Fibroblast of mammary gland (primary cell): ENCODE results near the gene SYTL4.

Source experiments
- DNase-seq: peaks from one replicate; pipeline ENCODE4 v3.0.0-alpha.2; 2010; ENCODE audit warnings: low read depth
- H3K4me3 ChIP-seq: 2 replicates; pipeline ENCODE4 v1.5.1; 2011; ENCODE audit warnings: low read depth, mild to moderate bottlenecking, low read length, moderate library complexity; ENCODE audit not compliant: control insufficient read depth
- TF ChIP-seq, protein P1 (sequence below): conservative IDR thresholded peaks from 2 replicates; pipeline ENCODE4 v1.5.1; 2011; ENCODE audit warnings: low read depth, low read length, inconsistent platforms; ENCODE audit not compliant: control insufficient read depth, insufficient read depth

The SYTL4 gene

DNA sequence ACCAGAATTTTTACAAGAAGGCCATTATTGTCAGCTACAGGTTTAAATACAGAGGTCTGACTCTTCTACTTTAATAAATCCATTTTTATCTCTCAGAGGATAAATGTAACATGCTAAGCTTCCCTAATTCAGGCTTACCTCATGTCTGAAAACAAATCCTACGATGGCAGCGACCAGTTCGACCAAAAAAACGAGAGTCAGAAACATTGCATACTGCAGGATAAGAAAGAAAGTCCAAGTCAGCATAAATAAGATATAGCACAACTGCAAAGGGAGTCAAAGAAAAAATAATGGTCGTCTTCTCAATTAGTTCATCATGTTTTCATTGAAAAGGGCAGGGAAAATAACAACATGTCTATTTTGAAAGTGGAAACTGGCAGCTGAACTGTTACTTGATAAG is 96.9 kb downstream of the SYTL4 start:
- DNase-seq: no peak
- TF ChIP-seq, protein P1, sequence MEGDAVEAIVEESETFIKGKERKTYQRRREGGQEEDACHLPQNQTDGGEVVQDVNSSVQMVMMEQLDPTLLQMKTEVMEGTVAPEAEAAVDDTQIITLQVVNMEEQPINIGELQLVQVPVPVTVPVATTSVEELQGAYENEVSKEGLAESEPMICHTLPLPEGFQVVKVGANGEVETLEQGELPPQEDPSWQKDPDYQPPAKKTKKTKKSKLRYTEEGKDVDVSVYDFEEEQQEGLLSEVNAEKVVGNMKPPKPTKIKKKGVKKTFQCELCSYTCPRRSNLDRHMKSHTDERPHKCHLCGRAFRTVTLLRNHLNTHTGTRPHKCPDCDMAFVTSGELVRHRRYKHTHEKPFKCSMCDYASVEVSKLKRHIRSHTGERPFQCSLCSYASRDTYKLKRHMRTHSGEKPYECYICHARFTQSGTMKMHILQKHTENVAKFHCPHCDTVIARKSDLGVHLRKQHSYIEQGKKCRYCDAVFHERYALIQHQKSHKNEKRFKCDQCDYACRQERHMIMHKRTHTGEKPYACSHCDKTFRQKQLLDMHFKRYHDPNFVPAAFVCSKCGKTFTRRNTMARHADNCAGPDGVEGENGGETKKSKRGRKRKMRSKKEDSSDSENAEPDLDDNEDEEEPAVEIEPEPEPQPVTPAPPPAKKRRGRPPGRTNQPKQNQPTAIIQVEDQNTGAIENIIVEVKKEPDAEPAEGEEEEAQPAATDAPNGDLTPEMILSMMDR: no peak
- no peak overlapping the region for H3K4me3 ChIP-seq

DNA sequence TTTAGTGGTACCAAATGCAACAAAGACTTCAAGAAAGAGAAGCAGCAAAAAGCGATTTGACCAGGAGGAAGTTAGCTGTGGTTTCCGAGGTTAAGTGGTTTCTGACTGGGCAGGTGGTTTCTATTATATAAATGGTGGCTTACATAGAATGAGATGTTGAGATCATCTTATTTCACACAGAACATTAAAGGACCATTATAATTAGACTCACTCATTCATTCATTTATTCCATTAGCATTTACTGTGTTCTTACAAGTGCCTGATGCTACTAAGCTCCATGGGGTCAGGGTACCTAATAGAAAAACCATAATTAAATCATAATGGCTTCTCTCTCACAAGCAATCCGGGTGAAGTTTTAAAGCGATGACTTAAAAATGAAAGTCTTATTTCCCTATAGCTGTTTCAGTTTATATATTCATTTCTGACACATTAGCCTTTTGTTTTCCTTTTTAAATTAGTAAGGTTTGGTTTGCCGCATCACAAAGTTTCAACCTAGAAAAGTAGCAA is 105.9 kb downstream of the SYTL4 start:
- DNase-seq: peak; percentile 37
- TF ChIP-seq, protein P1: no peak
- H3K4me3 ChIP-seq: no peak overlapping the region
